ENCODE data around the gene CDK15. TPM values are rescaled to one million over a fixed set of nuclear protein-coding genes. Genes with fewer than 3 reads are reported as not detected.

The CDK15 gene
- total RNA-seq, 1 experiment from 2014 or later, result not detected

DNA sequence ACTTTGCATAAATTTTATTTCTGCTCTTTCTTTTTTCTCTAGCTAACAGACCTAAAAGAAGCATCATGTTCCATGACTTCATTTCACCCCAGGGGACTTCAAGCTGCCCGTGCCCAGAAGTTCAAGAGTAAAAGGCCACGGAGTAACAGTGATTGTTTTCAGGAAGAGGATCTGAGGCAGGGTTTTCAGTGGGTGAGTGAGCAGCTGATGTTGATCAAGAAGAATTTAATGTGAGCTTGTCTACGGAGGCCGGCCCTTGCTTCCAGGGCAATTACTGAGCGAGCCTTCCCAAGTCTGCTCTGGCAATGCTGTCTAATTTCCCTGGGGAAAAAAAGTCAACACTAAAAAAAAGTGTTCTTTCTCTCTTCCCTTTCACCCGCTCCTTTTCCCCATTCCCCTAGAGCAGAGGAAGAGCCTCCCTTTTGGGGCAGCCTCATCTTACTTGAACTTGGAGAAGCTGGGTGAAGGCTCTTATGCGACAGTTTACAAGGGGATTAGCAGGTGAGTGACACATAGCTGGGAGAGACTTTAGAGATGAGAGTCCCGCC lies 1.2 kb downstream of the CDK15 start:
- no peaks in the 10 kb centered on the region for H3K36me3 Mint-ChIP-seq
- no peak for DNase-seq (ENCODE audit: low spot score)
- TF ChIP-seq, protein P1, sequence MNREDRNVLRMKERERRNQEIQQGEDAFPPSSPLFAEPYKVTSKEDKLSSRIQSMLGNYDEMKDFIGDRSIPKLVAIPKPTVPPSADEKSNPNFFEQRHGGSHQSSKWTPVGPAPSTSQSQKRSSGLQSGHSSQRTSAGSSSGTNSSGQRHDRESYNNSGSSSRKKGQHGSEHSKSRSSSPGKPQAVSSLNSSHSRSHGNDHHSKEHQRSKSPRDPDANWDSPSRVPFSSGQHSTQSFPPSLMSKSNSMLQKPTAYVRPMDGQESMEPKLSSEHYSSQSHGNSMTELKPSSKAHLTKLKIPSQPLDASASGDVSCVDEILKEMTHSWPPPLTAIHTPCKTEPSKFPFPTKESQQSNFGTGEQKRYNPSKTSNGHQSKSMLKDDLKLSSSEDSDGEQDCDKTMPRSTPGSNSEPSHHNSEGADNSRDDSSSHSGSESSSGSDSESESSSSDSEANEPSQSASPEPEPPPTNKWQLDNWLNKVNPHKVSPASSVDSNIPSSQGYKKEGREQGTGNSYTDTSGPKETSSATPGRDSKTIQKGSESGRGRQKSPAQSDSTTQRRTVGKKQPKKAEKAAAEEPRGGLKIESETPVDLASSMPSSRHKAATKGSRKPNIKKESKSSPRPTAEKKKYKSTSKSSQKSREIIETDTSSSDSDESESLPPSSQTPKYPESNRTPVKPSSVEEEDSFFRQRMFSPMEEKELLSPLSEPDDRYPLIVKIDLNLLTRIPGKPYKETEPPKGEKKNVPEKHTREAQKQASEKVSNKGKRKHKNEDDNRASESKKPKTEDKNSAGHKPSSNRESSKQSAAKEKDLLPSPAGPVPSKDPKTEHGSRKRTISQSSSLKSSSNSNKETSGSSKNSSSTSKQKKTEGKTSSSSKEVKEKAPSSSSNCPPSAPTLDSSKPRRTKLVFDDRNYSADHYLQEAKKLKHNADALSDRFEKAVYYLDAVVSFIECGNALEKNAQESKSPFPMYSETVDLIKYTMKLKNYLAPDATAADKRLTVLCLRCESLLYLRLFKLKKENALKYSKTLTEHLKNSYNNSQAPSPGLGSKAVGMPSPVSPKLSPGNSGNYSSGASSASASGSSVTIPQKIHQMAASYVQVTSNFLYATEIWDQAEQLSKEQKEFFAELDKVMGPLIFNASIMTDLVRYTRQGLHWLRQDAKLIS (CRISPR knock-in tag; IDR thresholded peaks at IDR 0.05; ENCODE audit: borderline replicate concordance), result no peak
- TF ChIP-seq EMX1 (CRISPR knock-in tag; IDR thresholded peaks at IDR 0.05), result no peak
- TF ChIP-seq, protein P2, sequence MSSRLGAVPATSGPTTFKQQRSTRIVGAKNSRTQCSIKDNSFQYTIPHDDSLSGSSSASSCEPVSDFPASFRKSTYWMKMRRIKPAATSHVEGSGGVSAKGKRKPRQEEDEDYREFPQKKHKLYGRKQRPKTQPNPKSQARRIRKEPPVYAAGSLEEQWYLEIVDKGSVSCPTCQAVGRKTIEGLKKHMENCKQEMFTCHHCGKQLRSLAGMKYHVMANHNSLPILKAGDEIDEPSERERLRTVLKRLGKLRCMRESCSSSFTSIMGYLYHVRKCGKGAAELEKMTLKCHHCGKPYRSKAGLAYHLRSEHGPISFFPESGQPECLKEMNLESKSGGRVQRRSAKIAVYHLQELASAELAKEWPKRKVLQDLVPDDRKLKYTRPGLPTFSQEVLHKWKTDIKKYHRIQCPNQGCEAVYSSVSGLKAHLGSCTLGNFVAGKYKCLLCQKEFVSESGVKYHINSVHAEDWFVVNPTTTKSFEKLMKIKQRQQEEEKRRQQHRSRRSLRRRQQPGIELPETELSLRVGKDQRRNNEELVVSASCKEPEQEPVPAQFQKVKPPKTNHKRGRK (CRISPR knock-in tag; IDR thresholded peaks at IDR 0.05; ENCODE audit: borderline replicate concordance), result no peak
- TF ChIP-seq OVOL2 (CRISPR knock-in tag; IDR thresholded peaks at IDR 0.05; ENCODE audit: borderline replicate concordance), result no peak
- TF ChIP-seq TEAD4 (CRISPR knock-in tag; IDR thresholded peaks at IDR 0.05), result no peak
- no peak for TF ChIP-seq PRRX2 (CRISPR knock-in tag; IDR thresholded peaks at IDR 0.05)
- no peak for TF ChIP-seq ETV6 (CRISPR knock-in tag; IDR thresholded peaks at IDR 0.05)
- no peak for TF ChIP-seq MXD4 (CRISPR knock-in tag; IDR thresholded peaks at IDR 0.05; ENCODE audit: borderline replicate concordance)
- TF ChIP-seq, protein P3, sequence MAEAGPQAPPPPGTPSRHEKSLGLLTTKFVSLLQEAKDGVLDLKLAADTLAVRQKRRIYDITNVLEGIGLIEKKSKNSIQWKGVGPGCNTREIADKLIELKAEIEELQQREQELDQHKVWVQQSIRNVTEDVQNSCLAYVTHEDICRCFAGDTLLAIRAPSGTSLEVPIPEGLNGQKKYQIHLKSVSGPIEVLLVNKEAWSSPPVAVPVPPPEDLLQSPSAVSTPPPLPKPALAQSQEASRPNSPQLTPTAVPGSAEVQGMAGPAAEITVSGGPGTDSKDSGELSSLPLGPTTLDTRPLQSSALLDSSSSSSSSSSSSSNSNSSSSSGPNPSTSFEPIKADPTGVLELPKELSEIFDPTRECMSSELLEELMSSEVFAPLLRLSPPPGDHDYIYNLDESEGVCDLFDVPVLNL (CRISPR knock-in tag; IDR thresholded peaks at IDR 0.05; ENCODE audit: borderline replicate concordance, low read depth), result no peak
- TF ChIP-seq, protein P4, sequence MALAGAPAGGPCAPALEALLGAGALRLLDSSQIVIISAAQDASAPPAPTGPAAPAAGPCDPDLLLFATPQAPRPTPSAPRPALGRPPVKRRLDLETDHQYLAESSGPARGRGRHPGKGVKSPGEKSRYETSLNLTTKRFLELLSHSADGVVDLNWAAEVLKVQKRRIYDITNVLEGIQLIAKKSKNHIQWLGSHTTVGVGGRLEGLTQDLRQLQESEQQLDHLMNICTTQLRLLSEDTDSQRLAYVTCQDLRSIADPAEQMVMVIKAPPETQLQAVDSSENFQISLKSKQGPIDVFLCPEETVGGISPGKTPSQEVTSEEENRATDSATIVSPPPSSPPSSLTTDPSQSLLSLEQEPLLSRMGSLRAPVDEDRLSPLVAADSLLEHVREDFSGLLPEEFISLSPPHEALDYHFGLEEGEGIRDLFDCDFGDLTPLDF (CRISPR knock-in tag; IDR thresholded peaks at IDR 0.05), result no peak
- TF ChIP-seq ZNF416 (CRISPR knock-in tag; IDR thresholded peaks at IDR 0.05), result no peak
- TF ChIP-seq, protein P5, sequence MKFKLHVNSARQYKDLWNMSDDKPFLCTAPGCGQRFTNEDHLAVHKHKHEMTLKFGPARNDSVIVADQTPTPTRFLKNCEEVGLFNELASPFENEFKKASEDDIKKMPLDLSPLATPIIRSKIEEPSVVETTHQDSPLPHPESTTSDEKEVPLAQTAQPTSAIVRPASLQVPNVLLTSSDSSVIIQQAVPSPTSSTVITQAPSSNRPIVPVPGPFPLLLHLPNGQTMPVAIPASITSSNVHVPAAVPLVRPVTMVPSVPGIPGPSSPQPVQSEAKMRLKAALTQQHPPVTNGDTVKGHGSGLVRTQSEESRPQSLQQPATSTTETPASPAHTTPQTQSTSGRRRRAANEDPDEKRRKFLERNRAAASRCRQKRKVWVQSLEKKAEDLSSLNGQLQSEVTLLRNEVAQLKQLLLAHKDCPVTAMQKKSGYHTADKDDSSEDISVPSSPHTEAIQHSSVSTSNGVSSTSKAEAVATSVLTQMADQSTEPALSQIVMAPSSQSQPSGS (CRISPR knock-in tag; IDR thresholded peaks at IDR 0.05; ENCODE audit: borderline replicate concordance, low read depth), result no peak
- TF ChIP-seq ZNF219 (CRISPR knock-in tag; IDR thresholded peaks at IDR 0.05; ENCODE audit: borderline replicate concordance), result no peak
- TF ChIP-seq, protein P6, sequence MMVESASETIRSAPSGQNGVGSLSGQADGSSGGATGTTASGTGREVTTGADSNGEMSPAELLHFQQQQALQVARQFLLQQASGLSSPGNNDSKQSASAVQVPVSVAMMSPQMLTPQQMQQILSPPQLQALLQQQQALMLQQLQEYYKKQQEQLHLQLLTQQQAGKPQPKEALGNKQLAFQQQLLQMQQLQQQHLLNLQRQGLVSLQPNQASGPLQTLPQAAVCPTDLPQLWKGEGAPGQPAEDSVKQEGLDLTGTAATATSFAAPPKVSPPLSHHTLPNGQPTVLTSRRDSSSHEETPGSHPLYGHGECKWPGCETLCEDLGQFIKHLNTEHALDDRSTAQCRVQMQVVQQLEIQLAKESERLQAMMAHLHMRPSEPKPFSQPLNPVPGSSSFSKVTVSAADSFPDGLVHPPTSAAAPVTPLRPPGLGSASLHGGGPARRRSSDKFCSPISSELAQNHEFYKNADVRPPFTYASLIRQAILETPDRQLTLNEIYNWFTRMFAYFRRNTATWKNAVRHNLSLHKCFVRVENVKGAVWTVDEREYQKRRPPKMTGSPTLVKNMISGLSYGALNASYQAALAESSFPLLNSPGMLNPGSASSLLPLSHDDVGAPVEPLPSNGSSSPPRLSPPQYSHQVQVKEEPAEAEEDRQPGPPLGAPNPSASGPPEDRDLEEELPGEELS (CRISPR knock-in tag; IDR thresholded peaks at IDR 0.05), result no peak
- TF ChIP-seq, protein P7, sequence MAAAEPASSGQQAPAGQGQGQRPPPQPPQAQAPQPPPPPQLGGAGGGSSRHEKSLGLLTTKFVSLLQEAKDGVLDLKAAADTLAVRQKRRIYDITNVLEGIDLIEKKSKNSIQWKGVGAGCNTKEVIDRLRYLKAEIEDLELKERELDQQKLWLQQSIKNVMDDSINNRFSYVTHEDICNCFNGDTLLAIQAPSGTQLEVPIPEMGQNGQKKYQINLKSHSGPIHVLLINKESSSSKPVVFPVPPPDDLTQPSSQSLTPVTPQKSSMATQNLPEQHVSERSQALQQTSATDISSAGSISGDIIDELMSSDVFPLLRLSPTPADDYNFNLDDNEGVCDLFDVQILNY (CRISPR knock-in tag; IDR thresholded peaks at IDR 0.05), result no peak
- TF ChIP-seq, protein P8, sequence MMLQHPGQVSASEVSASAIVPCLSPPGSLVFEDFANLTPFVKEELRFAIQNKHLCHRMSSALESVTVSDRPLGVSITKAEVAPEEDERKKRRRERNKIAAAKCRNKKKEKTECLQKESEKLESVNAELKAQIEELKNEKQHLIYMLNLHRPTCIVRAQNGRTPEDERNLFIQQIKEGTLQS (CRISPR knock-in tag; conservative IDR thresholded peaks at IDR 0.05), result no peak
- no peak for TF ChIP-seq RELA (CRISPR knock-in tag; IDR thresholded peaks at IDR 0.05; ENCODE audit: borderline replicate concordance)
- TF ChIP-seq, protein P9, sequence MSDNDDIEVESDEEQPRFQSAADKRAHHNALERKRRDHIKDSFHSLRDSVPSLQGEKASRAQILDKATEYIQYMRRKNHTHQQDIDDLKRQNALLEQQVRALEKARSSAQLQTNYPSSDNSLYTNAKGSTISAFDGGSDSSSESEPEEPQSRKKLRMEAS (CRISPR knock-in tag; IDR thresholded peaks at IDR 0.05), result no peak
- peaks cover 26% of the 10 kb centered on the region for H3K27me3 Mint-ChIP-seq (ENCODE audit: low read depth)
- H3K27ac Mint-ChIP-seq, result no peak overlapping the region
- ChIA-PET POLR2A (interaction anchor here (0.5 to 0.6 kb wide), 2 partner anchors 39 to 212 kb away, joined by 4 to 5 read pairs; no protein-coding TSS in a partner anchor), CTCF (interaction anchor here (0.8 kb wide), 1 partner anchor 47 kb away, joined by 3 read pairs; no protein-coding TSS in a partner anchor)
- ATAC-seq, result no peak
- H3K4me1 Mint-ChIP-seq, result peaks cover 11% of the 10 kb centered on the region
- peaks cover under 1% of the 10 kb centered on the region for H3K9me3 Mint-ChIP-seq
- no peak overlapping the region for H3K4me3 Mint-ChIP-seq

Measured in WTC11 (cell line).